Spleen (tissue), 7 donors: ENCODE data around the gene GPAT3.

ENCODE experiments used
- POLR2A ChIP-seq, 3 donors: fragments of 450-650 bp; IDR thresholded peaks; one replicate each; pipeline ENCODE4 v1.5.1; 2017; ENCODE audit warnings: antibody characterized with exemption in 3 of 3, mild to moderate bottlenecking in 1 of 3
- POLR2AphosphoS5 ChIP-seq, 3 donors: sonication (generic); formaldehyde crosslinking; IDR thresholded peaks; one replicate each; pipeline ENCODE4 v1.5.1; 2017; ENCODE audit warnings: antibody characterized with exemption in 3 of 3
- TF ChIP-seq, protein P1 (sequence below), 11 experiments: fragments of 200-600 bp in 7 of 11; fragments of 450-650 bp in 4 of 11; sonication (generic) in 4 of 11; IDR thresholded peaks in 8 of 11; conservative IDR thresholded peaks in 3 of 11; 1 replicate in 7 of 11; 2 replicates in 4 of 11; pipeline versions ENCODE4 v1.4.0 to v1.8.0; 2016 to 2021; ENCODE audit warnings: antibody characterized with exemption in 11 of 11, inconsistent platforms in 4 of 11, mild to moderate bottlenecking in 1 of 11
- donor health status: DM: no; HTN: no; CAD: no; lungs with moderate emphysema.
- donor health status: DM: no; HTN: no; CAD: no.
- donor health status: DM: no; HTN: no; CAD: no.

DNA sequence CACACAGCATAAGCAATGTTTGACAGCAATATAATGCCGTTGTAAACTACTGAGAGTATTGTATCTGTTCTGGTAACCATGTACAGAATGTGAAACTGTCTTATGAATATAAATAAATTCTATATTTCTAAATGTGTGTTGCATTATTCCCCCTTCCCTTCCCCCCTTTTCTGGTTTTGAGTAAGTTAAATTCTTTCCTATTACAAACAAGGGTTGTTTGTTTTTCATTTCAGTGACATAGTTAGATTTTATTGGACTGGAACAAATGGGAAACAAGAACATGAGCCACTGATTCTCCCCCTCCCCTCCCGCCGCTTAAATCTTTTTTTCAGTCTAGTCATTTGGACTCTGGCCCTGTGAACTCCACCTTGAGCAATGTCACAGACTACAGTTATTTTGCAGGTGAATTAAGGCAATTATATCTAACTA lies 69.8 kb downstream of the GPAT3 start:
- TF ChIP-seq, protein P1, sequence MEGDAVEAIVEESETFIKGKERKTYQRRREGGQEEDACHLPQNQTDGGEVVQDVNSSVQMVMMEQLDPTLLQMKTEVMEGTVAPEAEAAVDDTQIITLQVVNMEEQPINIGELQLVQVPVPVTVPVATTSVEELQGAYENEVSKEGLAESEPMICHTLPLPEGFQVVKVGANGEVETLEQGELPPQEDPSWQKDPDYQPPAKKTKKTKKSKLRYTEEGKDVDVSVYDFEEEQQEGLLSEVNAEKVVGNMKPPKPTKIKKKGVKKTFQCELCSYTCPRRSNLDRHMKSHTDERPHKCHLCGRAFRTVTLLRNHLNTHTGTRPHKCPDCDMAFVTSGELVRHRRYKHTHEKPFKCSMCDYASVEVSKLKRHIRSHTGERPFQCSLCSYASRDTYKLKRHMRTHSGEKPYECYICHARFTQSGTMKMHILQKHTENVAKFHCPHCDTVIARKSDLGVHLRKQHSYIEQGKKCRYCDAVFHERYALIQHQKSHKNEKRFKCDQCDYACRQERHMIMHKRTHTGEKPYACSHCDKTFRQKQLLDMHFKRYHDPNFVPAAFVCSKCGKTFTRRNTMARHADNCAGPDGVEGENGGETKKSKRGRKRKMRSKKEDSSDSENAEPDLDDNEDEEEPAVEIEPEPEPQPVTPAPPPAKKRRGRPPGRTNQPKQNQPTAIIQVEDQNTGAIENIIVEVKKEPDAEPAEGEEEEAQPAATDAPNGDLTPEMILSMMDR (IDR thresholded peaks at IDR 0.05 in 8 of 11, conservative IDR thresholded peaks at IDR 0.05 in 3 of 11) = no peak
- TF ChIP-seq POLR2A (IDR thresholded peaks at IDR 0.05) = no peak
- TF ChIP-seq POLR2AphosphoS5 (IDR thresholded peaks at IDR 0.05) = no peak
